ENCODE data around the gene AGAP1.

DNA sequence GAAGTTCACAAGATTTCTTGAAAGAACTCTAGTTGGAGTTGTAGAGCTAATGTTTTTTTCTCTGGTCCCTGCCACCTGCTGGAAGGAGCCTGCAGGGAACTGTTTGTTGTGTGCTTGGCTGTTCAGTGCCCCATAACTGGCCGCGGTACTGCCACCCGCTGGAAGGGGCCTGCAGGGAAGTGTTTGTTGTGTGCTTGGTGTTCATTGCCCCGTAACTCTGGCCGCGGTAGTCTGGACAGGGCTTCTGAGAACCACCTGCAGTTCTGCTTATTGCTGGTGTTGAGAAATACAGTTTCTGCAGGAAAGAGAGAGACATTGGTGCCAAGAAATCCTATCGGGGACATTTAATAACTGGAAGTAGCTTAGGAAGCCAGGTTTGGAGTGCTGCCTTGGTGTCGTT is 58.1 kb downstream of the AGAP1 start:
- TF ChIP-seq, protein P1, sequence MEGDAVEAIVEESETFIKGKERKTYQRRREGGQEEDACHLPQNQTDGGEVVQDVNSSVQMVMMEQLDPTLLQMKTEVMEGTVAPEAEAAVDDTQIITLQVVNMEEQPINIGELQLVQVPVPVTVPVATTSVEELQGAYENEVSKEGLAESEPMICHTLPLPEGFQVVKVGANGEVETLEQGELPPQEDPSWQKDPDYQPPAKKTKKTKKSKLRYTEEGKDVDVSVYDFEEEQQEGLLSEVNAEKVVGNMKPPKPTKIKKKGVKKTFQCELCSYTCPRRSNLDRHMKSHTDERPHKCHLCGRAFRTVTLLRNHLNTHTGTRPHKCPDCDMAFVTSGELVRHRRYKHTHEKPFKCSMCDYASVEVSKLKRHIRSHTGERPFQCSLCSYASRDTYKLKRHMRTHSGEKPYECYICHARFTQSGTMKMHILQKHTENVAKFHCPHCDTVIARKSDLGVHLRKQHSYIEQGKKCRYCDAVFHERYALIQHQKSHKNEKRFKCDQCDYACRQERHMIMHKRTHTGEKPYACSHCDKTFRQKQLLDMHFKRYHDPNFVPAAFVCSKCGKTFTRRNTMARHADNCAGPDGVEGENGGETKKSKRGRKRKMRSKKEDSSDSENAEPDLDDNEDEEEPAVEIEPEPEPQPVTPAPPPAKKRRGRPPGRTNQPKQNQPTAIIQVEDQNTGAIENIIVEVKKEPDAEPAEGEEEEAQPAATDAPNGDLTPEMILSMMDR (IDR thresholded peaks at IDR 0.05), result no peak
- no peak for TF ChIP-seq POLR2A (IDR thresholded peaks at IDR 0.05)
- TF ChIP-seq EP300 (IDR thresholded peaks at IDR 0.05), result no peak
